NCI-H146 (cell line): ENCODE results near the gene APOM.
A peak's percentile ranks its signal among the peaks of the same experiment; 100 is the strongest.

Experiments used
- DNase-seq: peaks from one replicate; lab custom pipeline; 2025; lab: John Stamatoyannopoulos, UW

Gene APOM

GRCh38 chr6:31680226-31681134 lies 24.8 kb downstream of the APOM start, which contains the start of gene LY6G5C:
LY6G5C (minus strand) TSS chr6:31681067; CDS start chr6:31680373, 694 bp downstream.
- peak; percentile 83 for DNase-seq

- peak; percentile 48 for DNase-seq
Measured at GRCh38 chr6:31681135-31681671, 25.5 kb downstream of the APOM start.

- DNase-seq = peak; percentile 44
Measured at GRCh38 chr6:31683591-31683990, 27.9 kb downstream of the APOM start.

- DNase-seq = no peak
Measured at GRCh38 chr6:31686483-31686882, 30.8 kb downstream of the APOM start.

GRCh38 chr6:31687321-31687720 lies 31.6 kb downstream of the APOM start:
- no peak for DNase-seq

- no peak for DNase-seq
Measured at GRCh38 chr6:31687860-31688693, 32.4 kb downstream of the APOM start.

- DNase-seq = no peak
Measured at GRCh38 chr6:31689249-31690110, 33.8 kb downstream of the APOM start.

- DNase-seq = no peak
Measured at GRCh38 chr6:31690231-31691077, 34.8 kb downstream of the APOM start.

- DNase-seq = no peak
Measured at GRCh38 chr6:31691078-31691463, 35.4 kb downstream of the APOM start.

- no peak for DNase-seq
Measured at GRCh38 chr6:31691564-31692108, 35.9 kb downstream of the APOM start.

GRCh38 chr6:31692353-31692752 lies 36.7 kb downstream of the APOM start:
- no peak for DNase-seq

- no peak for DNase-seq
Measured at GRCh38 chr6:31692886-31693285, 37.2 kb downstream of the APOM start.

- no peak for DNase-seq
Measured at GRCh38 chr6:31693535-31693934, 37.8 kb downstream of the APOM start.

GRCh38 chr6:31697555-31697954 lies 41.9 kb downstream of the APOM start:
- DNase-seq = no peak

- no peak for DNase-seq
Measured at GRCh38 chr6:31700740-31701401, 45.2 kb downstream of the APOM start.

GRCh38 chr6:31701666-31702404 lies 46.1 kb downstream of the APOM start:
- DNase-seq = peak; percentile 69

GRCh38 chr6:31702405-31702818 lies 46.7 kb downstream of the APOM start:
- peak; percentile 40 for DNase-seq

- DNase-seq = peak; percentile 98
Measured at GRCh38 chr6:31702819-31703716, 47.4 kb downstream of the APOM start, which contains the start of gene ABHD16A. ABHD16A (minus strand) TSS chr6:31703324; CDS start chr6:31703281, 43 bp downstream.
